ENCODE results near the gene MYOZ3. TPM values are rescaled to one million over a fixed set of nuclear protein-coding genes. Genes with fewer than 3 reads are reported as not detected.

Gene MYOZ3
- total RNA-seq, 1 experiment from 2014 or later: not detected

GRCh38 chr5:150624334-150625163 is 36.5 kb upstream of the MYOZ3 start:
- H3K4me3 ChIP-seq (ENCODE audit: low read depth, low read length): peak overlapping the region; percentile 90
- DNase-seq: peak in 1 of 2 experiments; percentile 66
- no peaks in the 10 kb centered on the region for H3K27me3 Mint-ChIP-seq (ENCODE audit: insufficient read depth, unreplicated experiment)
- POLR2A ChIA-PET: no interaction called here
- no peaks in the 10 kb centered on the region for H3K9me3 Mint-ChIP-seq (ENCODE audit: unreplicated experiment)
- intact Hi-C loops (cut with micrococcal nuclease; ENCODE audit: unreplicated experiment): no loop called here
- no peaks in the 10 kb centered on the region for H3K27me3 ChIP-seq (replicated peaks; ENCODE audit: control insufficient read depth, insufficient read depth, low read length)
- H3K36me3 ChIP-seq (ENCODE audit: control insufficient read depth, insufficient read depth, low read length): no peaks in the 10 kb centered on the region
- H3K27ac Mint-ChIP-seq (ENCODE audit: unreplicated experiment): peak overlapping the region; percentile 71
- CTCF ChIA-PET: no interaction called here
- BruUV-seq (replicated peaks): no TSS peak
- H3K9me3 ChIP-seq: no peaks in the 10 kb centered on the region
- peaks cover 16% of the 10 kb centered on the region for H3K4me1 Mint-ChIP-seq (ENCODE audit: low read depth, unreplicated experiment)
- H3K36me3 Mint-ChIP-seq (ENCODE audit: insufficient read depth, unreplicated experiment): no peaks in the 10 kb centered on the region
- peak overlapping the region; percentile 85 for H3K4me3 Mint-ChIP-seq (ENCODE audit: unreplicated experiment)
- H3K4me1 ChIP-seq: peaks cover 18% of the 10 kb centered on the region
- TF ChIP-seq CTCF (IDR thresholded peaks at IDR 0.05; ENCODE audit: insufficient read depth in 1 of 2, low read depth in 1 of 2, low read length in 1 of 2, severe bottlenecking in 1 of 2, unreplicated experiment in 1 of 2): peak in 1 of 2 experiments; percentile 3

- no peaks in the 10 kb centered on the region for H3K36me3 Mint-ChIP-seq (ENCODE audit: insufficient read depth, unreplicated experiment)
- no peaks in the 10 kb centered on the region for H3K27me3 ChIP-seq (replicated peaks; ENCODE audit: control insufficient read depth, insufficient read depth, low read length)
- H3K4me1 ChIP-seq: peaks cover 18% of the 10 kb centered on the region
- no TSS peak for BruUV-seq (replicated peaks)
- H3K36me3 ChIP-seq (ENCODE audit: control insufficient read depth, insufficient read depth, low read length): no peaks in the 10 kb centered on the region; the same call in 1 of the 2 replicates
- H3K9me3 ChIP-seq: no peaks in the 10 kb centered on the region
- H3K9me3 Mint-ChIP-seq (ENCODE audit: unreplicated experiment): no peaks in the 10 kb centered on the region
- CTCF ChIA-PET: no interaction called here
- H3K4me1 Mint-ChIP-seq (ENCODE audit: low read depth, unreplicated experiment): peaks cover 16% of the 10 kb centered on the region
- DNase-seq: no peak
- no peak for TF ChIP-seq CTCF (IDR thresholded peaks at IDR 0.05; ENCODE audit: insufficient read depth in 1 of 2, low read depth in 1 of 2, low read length in 1 of 2, severe bottlenecking in 1 of 2, unreplicated experiment in 1 of 2)
- no peak overlapping the region for H3K4me3 Mint-ChIP-seq (ENCODE audit: unreplicated experiment)
- no peaks in the 10 kb centered on the region for H3K27me3 Mint-ChIP-seq (ENCODE audit: insufficient read depth, unreplicated experiment)
- POLR2A ChIA-PET: no interaction called here
- intact Hi-C loops (cut with micrococcal nuclease; ENCODE audit: unreplicated experiment): no loop called here
- H3K4me3 ChIP-seq (ENCODE audit: low read depth, low read length): peak overlapping the region; percentile 90
- H3K27ac Mint-ChIP-seq (ENCODE audit: unreplicated experiment): no peak overlapping the region
Measured at GRCh38 chr5:150625164-150625535, 35.9 kb upstream of the MYOZ3 start.

GRCh38 chr5:150625831-150626746 is 35.0 kb upstream of the MYOZ3 start:
- BruUV-seq (replicated peaks): no TSS peak
- peaks cover 20% of the 10 kb centered on the region for H3K4me1 Mint-ChIP-seq (ENCODE audit: low read depth, unreplicated experiment)
- ChIA-PET CTCF (no interaction called here), POLR2A (no interaction called here)
- H3K27me3 ChIP-seq (replicated peaks; ENCODE audit: control insufficient read depth, insufficient read depth, low read length): no peaks in the 10 kb centered on the region
- H3K4me3 ChIP-seq (ENCODE audit: low read depth, low read length): no peak overlapping the region
- DNase-seq: no peak
- no peak overlapping the region for H3K4me3 Mint-ChIP-seq (ENCODE audit: unreplicated experiment)
- no peaks in the 10 kb centered on the region for H3K36me3 Mint-ChIP-seq (ENCODE audit: insufficient read depth, unreplicated experiment)
- no peaks in the 10 kb centered on the region for H3K9me3 ChIP-seq
- H3K4me1 ChIP-seq: peaks cover 18% of the 10 kb centered on the region
- no peak for TF ChIP-seq CTCF (IDR thresholded peaks at IDR 0.05; ENCODE audit: insufficient read depth in 1 of 2, low read depth in 1 of 2, low read length in 1 of 2, severe bottlenecking in 1 of 2, unreplicated experiment in 1 of 2)
- no peaks in the 10 kb centered on the region for H3K27me3 Mint-ChIP-seq (ENCODE audit: insufficient read depth, unreplicated experiment)
- H3K9me3 Mint-ChIP-seq (ENCODE audit: unreplicated experiment): no peaks in the 10 kb centered on the region
- no peak overlapping the region for H3K27ac Mint-ChIP-seq (ENCODE audit: unreplicated experiment)
- intact Hi-C loops (cut with micrococcal nuclease; ENCODE audit: unreplicated experiment): no loop called here
- H3K36me3 ChIP-seq (ENCODE audit: control insufficient read depth, insufficient read depth, low read length): no peaks in the 10 kb centered on the region; the same call in 1 of the 2 replicates

Data from Caco-2 (cell line).